ENCODE results near the gene EGFR. TPM values are rescaled to one million over a fixed set of nuclear protein-coding genes. Genes with fewer than 3 reads are reported as not detected.

Gene EGFR
- total RNA-seq, 1 experiment from 2014 or later = 50.0 TPM

- no peak overlapping the region for H3K27ac ChIP-seq (ENCODE audit: low read length)
- DNase-seq (no peak), ATAC-seq (no peak)
- H3K4me2 ChIP-seq (ENCODE audit: low read length) = no peak overlapping the region
- ChIA-PET POLR2A (ENCODE audit: unreplicated experiment) (no interaction called here), CTCF (no interaction called here)
- intact Hi-C loops (cut with micrococcal nuclease) = no loop called here
- no TSS peak for BruUV-seq (replicated peaks)
- no peaks in the 10 kb centered on the region for H3K4me1 ChIP-seq (ENCODE audit: insufficient read depth, low read length)
- no peak for TF ChIP-seq CTCF (conservative IDR thresholded peaks at IDR 0.05; ENCODE audit: low read depth, low read length)
- no peak for TF ChIP-seq EZH2phosphoT487 (IDR thresholded peaks at IDR 0.05; ENCODE audit: borderline replicate concordance, low read length)
- TF ChIP-seq EZH2 (IDR thresholded peaks at IDR 0.05; ENCODE audit: low read length, unreplicated experiment) = no peak
- H2AFZ ChIP-seq (ENCODE audit: low read length) = no peak overlapping the region
- H3K9me3 ChIP-seq (ENCODE audit: low read length) = no peaks in the 10 kb centered on the region
- H3K79me2 ChIP-seq (ENCODE audit: low read length) = peaks cover 98% of the 10 kb centered on the region
- H3K36me3 ChIP-seq (ENCODE audit: low read depth, low read length) = peaks cover 14% of the 10 kb centered on the region; the same call in 1 of the 2 replicates
- H3F3A ChIP-seq (ENCODE audit: low read length, unreplicated experiment) = no peaks in the 10 kb centered on the region
- no peak overlapping the region for H3K4me3 ChIP-seq (ENCODE audit: low read length)
- no peaks in the 10 kb centered on the region for H3K27me3 ChIP-seq (ENCODE audit: low read length)
- H3K9ac ChIP-seq (ENCODE audit: low read length) = no peak overlapping the region
- H3K9me2 ChIP-seq (replicated peaks; ENCODE audit: low read length) = no peaks in the 10 kb centered on the region
- peaks cover 6% of the 10 kb centered on the region; the same call in 1 of the 2 replicates for H4K20me1 ChIP-seq (ENCODE audit: low read length)
Observed at GRCh38 chr7:55043691-55044370, 25.0 kb downstream of the EGFR start.

- H3K36me3 ChIP-seq (ENCODE audit: low read depth, low read length) = peaks cover 10% of the 10 kb centered on the region; the same call in 1 of the 2 replicates
- H3K9ac ChIP-seq (ENCODE audit: low read length) = no peak overlapping the region
- TF ChIP-seq EZH2phosphoT487 (IDR thresholded peaks at IDR 0.05; ENCODE audit: borderline replicate concordance, low read length) (no peak), CTCF (conservative IDR thresholded peaks at IDR 0.05; ENCODE audit: low read depth, low read length) (no peak)
- no peak for DNase-seq
- H3K27ac ChIP-seq (ENCODE audit: low read length) = no peak overlapping the region
- no peak overlapping the region for H3K4me2 ChIP-seq (ENCODE audit: low read length)
- H2AFZ ChIP-seq (ENCODE audit: low read length) = no peak overlapping the region
- H3K4me3 ChIP-seq (ENCODE audit: low read length) = no peak overlapping the region
- no peaks in the 10 kb centered on the region for H3K9me3 ChIP-seq (ENCODE audit: low read length)
- H3K79me2 ChIP-seq (ENCODE audit: low read length) = peaks cover 98% of the 10 kb centered on the region
- H3K9me2 ChIP-seq (replicated peaks; ENCODE audit: low read length) = no peaks in the 10 kb centered on the region
- intact Hi-C loops (cut with micrococcal nuclease) = no loop called here
- no peaks in the 10 kb centered on the region for H3K4me1 ChIP-seq (ENCODE audit: insufficient read depth, low read length)
- ChIA-PET POLR2A (ENCODE audit: unreplicated experiment) (no interaction called here), CTCF (no interaction called here)
- BruUV-seq (replicated peaks) = no TSS peak
- H3F3A ChIP-seq (ENCODE audit: low read length, unreplicated experiment) = no peaks in the 10 kb centered on the region
- no peaks in the 10 kb centered on the region for H3K27me3 ChIP-seq (ENCODE audit: low read length)
- peaks cover 6% of the 10 kb centered on the region; the same call in 1 of the 2 replicates for H4K20me1 ChIP-seq (ENCODE audit: low read length)
- ATAC-seq = no peak
Observed at GRCh38 chr7:55044371-55044717, 25.5 kb downstream of the EGFR start.

GRCh38 chr7:55044791-55045190 lies 26.0 kb downstream of the EGFR start:
- Histone ChIP-seq H4K20me1 (ENCODE audit: low read length) (peaks cover 6% of the 10 kb centered on the region; the same call in 1 of the 2 replicates), H3K4me3 (ENCODE audit: low read length) (no peak overlapping the region), H3K36me3 (ENCODE audit: low read depth, low read length) (peaks cover 9% of the 10 kb centered on the region; the same call in 1 of the 2 replicates), H3K4me2 (ENCODE audit: low read length) (no peak overlapping the region), H3K27me3 (ENCODE audit: low read length) (no peaks in the 10 kb centered on the region), H3K27ac (ENCODE audit: low read length) (no peak overlapping the region), H2AFZ (ENCODE audit: low read length) (no peak overlapping the region), H3K9me2 (replicated peaks; ENCODE audit: low read length) (no peaks in the 10 kb centered on the region), H3K9me3 (ENCODE audit: low read length) (no peaks in the 10 kb centered on the region), H3F3A (ENCODE audit: low read length, unreplicated experiment) (no peaks in the 10 kb centered on the region), H3K79me2 (ENCODE audit: low read length) (peaks cover 98% of the 10 kb centered on the region), H3K9ac (ENCODE audit: low read length) (no peak overlapping the region), H3K4me1 (ENCODE audit: insufficient read depth, low read length) (no peaks in the 10 kb centered on the region)
- no TSS peak for BruUV-seq (replicated peaks)
- POLR2A ChIA-PET (ENCODE audit: unreplicated experiment) = interaction anchor here (0.7 kb wide), 1 partner anchor 14 kb away, joined by 3 read pairs; no protein-coding TSS in a partner anchor
- ATAC-seq (no peak), DNase-seq (no peak)
- CTCF ChIA-PET = no interaction called here
- intact Hi-C loops (cut with micrococcal nuclease) = no loop called here
- no peak for TF ChIP-seq CTCF (conservative IDR thresholded peaks at IDR 0.05; ENCODE audit: low read depth, low read length)
- TF ChIP-seq EZH2 (IDR thresholded peaks at IDR 0.05; ENCODE audit: low read length, unreplicated experiment) = no peak
- TF ChIP-seq EZH2phosphoT487 (IDR thresholded peaks at IDR 0.05; ENCODE audit: borderline replicate concordance, low read length) = no peak
